GM19193 (cell line): ENCODE measurements around the gene NUP214.

ENCODE experiments used
- POLR2A ChIP-seq: IDR thresholded peaks from 4 replicates; pipeline ENCODE4 v1.6.1; 2011; ENCODE audit not compliant: insufficient read depth, insufficient read length; ENCODE audit errors: extremely low read depth

NUP214 gene

GRCh38 chr9:131186622-131187021, 61.2 kb downstream of the NUP214 start:
- TF ChIP-seq POLR2A = no peak

DNA sequence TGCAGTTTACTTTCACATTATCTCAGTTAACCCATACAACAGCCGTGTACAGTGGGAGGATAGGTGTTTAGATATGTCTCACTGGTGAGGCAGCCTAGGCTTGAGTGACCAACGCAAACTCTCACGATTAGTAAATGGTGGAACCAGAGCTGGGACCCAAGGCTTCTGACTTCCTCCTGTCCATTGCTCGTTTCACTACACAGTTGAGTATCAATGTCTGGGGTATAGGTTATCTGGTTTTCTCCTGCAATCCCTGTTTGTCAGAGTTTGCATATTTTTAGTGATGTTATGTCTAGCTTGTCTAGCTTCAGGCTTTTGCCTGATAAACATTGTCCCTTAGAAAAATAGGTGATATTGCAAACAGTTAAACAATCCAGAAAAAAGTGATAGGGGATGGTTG, 62.6 kb downstream of the NUP214 start:
- no peak for TF ChIP-seq POLR2A

DNA sequence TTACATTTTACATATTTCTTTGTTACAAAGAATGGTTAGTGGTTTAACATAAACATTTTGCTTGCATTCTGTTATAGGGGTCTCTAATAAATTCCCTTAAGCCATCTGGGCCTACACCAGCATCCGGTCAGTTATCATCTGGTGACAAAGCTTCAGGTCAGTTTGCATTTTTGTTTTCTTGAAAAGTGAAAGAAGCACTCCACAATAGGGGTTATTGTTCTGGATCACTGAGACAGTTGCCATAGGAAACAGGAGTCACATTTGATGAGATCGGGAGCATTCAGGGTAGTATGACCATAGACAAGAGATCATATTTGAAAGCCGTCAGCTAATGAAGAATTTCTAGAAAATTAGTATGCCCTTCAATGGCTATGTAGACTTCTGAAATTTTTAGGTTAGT, 63.6 kb downstream of the NUP214 start:
- no peak for TF ChIP-seq POLR2A

DNA sequence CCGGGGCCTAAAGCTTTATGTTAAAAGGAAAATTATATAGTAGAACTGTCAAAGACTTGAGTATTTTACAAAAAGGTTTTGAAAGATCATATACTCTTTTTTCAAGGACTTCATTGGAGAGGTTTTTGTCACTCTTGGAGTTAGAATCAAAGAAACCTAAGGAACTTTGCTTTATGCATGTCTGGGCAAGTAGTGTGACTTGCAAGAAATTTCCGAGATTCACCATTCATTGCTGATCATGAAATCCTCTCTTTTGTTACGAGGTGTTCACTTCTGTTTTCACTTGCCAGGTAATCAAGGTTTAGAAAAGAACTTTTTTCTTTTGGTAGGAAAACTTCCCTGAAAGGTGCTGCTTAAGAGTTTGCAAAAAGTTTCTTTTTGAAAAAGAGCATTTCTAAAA, 64.8 kb downstream of the NUP214 start:
- TF ChIP-seq POLR2A = no peak

DNA sequence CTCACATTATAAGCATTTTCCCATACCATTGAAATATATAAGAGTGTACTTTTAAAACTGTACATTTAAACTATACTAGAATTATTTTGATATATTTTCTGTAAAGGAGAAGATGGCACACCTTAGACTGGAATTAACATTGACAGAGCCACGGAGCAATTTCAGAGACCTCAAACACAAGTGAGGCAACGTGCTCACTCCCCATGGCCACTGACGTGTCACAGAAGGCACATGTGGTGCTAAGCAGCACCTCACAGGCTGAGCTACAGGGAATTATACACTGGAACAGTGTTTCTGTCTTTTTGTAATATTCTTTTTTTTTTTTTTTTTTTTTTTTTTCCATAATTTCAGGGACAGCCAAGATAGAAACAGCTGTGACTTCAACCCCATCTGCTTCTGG, 66.5 kb downstream of the NUP214 start:
- no peak for TF ChIP-seq POLR2A

GRCh38 chr9:131193051-131193450, 67.7 kb downstream of the NUP214 start:
- TF ChIP-seq POLR2A = no peak

DNA sequence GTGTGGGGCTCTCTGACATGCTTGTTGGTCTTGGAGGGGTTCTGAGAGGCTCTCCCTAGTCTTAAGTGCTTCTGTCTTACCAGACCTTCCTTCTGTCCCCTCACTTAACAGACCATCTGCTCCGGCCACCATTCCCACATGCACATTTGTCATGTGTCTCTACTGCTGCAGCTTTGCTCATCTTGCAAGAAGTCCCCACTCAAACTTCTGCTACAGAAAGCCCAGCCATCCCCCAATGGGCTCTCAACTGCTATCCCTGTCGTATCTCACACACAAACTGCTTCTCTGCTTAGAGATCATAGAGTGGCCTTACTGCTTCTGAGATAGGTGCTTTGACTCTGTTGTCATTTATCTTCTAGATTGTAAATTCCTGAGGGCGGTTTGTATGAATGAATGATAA, 69.4 kb downstream of the NUP214 start:
- TF ChIP-seq POLR2A = no peak

DNA sequence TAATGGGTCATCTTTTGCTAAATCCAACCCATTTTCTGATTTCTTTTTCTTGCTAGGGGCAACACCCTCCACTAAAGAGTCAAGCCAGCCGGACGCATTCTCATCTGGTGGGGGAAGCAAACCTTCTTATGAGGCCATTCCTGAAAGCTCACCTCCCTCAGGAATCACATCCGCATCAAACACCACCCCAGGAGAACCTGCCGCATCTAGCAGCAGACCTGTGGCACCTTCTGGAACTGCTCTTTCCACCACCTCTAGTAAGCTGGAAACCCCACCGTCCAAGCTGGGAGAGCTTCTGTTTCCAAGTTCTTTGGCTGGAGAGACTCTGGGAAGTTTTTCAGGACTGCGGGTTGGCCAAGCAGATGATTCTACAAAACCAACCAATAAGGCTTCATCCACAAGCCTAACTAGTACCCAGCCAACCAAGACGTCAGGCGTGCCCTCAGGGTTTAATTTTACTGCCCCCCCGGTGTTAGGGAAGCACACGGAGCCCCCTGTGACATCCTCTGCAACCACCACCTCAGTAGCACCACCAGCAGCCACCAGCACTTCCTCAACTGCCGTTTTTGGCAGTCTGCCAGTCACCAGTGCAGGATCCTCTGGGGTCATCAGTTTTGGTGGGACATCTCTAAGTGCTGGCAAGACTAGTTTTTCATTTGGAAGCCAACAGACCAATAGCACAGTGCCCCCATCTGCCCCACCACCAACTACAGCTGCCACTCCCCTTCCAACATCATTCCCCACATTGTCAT, 72.0 kb downstream of the NUP214 start:
- no peak for TF ChIP-seq POLR2A

DNA sequence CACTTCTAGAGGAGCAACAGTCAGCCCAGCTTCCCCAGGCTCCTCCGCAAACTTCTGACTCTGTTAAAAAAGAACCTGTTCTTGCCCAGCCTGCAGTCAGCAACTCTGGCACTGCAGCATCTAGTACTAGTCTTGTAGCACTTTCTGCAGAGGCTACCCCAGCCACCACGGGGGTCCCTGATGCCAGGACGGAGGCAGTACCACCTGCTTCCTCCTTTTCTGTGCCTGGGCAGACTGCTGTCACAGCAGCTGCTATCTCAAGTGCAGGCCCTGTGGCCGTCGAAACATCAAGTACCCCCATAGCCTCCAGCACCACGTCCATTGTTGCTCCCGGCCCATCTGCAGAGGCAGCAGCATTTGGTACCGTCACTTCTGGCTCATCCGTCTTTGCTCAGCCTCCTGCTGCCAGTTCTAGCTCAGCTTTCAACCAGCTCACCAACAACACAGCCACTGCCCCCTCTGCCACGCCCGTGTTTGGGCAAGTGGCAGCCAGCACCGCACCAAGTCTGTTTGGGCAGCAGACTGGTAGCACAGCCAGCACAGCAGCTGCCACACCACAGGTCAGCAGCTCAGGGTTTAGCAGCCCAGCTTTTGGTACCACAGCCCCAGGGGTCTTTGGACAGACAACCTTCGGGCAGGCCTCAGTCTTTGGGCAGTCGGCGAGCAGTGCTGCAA, 72.8 kb downstream of the NUP214 start:
- no peak for TF ChIP-seq POLR2A

- no peak for TF ChIP-seq POLR2A
These were observed 76.5 kb downstream of the NUP214 start for GRCh38 chr9:131201856-131202255.

GRCh38 chr9:131203431-131204218, 78.2 kb downstream of the NUP214 start:
- TF ChIP-seq POLR2A = no peak

- no peak for TF ChIP-seq POLR2A
These were observed 78.9 kb downstream of the NUP214 start for GRCh38 chr9:131204285-131204684.

DNA sequence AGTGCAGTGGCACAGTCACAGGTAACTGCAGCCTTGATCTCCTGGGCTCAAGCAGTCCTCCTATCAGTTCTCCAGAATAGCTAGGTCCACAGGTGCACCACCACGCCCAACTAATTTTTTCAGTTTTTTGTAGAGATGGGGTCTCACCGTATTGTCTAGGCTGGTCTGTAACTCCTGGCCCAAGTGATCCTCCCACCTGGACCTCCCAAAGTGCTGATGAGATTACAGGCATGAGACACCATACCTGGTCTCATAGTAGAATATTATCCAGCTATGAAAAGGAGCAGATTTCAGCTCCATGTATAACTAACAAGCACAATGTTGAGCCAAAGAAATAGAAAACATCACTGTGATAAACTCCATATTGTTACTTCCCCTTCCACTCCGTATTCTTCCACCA, 81.1 kb downstream of the NUP214 start:
- TF ChIP-seq POLR2A = no peak

DNA sequence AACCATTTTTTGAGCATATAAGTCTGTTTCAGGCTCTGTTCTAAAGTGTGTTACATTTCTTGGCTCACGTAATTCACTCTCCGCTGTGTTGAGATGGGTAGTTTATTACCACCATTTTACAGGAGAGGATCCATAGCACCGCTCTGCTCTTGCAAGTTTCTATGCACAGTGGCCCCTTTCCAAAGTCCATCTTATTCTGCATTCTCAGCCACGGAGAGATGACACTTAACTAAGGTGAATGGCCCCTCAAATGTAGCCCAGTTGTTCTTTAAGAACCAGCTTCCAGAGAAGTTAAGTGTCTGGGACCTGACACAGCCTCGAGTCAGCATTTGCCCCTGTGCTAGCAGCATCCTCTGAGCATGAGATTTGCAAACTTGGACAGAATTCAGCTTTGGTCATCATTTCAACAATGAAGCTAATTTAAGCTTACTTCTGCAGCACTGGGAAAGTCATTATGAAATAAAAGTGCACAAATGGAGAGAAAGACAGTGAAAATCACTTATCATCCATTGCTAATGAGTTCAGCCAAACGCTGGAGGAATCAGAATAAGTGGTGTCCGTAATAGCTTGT, 89.0 kb downstream of the NUP214 start:
- no peak for TF ChIP-seq POLR2A

DNA sequence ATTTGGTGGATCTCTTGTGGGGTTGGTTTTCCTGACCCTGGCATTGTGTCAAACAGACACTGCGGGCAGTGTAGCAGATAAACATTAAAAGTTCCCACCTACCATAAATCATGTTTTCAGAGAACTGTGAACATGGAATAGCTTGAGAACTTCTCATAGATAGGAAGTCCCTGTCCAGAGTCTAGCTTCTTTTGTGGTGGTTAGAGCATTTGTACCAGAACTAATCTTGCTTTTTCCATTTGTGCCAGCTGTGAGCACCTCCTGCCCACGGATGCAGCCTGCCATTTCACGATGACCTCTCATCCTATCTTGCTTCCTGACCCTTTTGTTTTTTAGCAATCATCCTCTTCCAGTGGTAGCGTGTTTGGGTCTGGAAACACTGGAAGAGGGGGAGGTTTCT, 89.5 kb downstream of the NUP214 start:
- TF ChIP-seq POLR2A = no peak
